HG03060 (cell line): ENCODE measurements around the gene ABCC10.
"Not testable (repeated sequence)": the region's sequence is repeated elsewhere in the genome, so short reads cannot be mapped to it uniquely, and the experiment has no call there.

Experiments
- ATAC-seq: cut with Tn5 transposase; IDR thresholded peaks from one replicate; pipeline ENCODE4 v1.9.1; 2021; ENCODE audit warnings: low read depth, moderate number of reproducible peaks; ENCODE audit not compliant: unreplicated experiment

Gene ABCC10

GRCh38 chr6:43436577-43437282 is 9.4 kb downstream of the ABCC10 start:
- ATAC-seq = no peak

GRCh38 chr6:43437700-43438099 is 10.4 kb downstream of the ABCC10 start:
- ATAC-seq = no peak

- no peak for ATAC-seq
These were observed 15.6 kb downstream of the ABCC10 start for GRCh38 chr6:43442935-43443334.

GRCh38 chr6:43444036-43444435 is 16.7 kb downstream of the ABCC10 start:
- ATAC-seq = no peak

GRCh38 chr6:43444582-43444981 is 17.2 kb downstream of the ABCC10 start:
- ATAC-seq = no peak

- ATAC-seq = no peak
These were observed 18.2 kb downstream of the ABCC10 start for GRCh38 chr6:43445576-43445975.

- ATAC-seq = no peak
These were observed 20.3 kb downstream of the ABCC10 start for GRCh38 chr6:43447604-43448003.

- no peak for ATAC-seq
These were observed 21.6 kb downstream of the ABCC10 start for GRCh38 chr6:43448916-43449315.

GRCh38 chr6:43450699-43451131 is 23.4 kb downstream of the ABCC10 start:
- no peak for ATAC-seq

- ATAC-seq = no peak
These were observed 24.0 kb downstream of the ABCC10 start for GRCh38 chr6:43451348-43451747.

GRCh38 chr6:43451939-43452338 is 24.6 kb downstream of the ABCC10 start:
- no peak for ATAC-seq

GRCh38 chr6:43452896-43453295 is 25.6 kb downstream of the ABCC10 start:
- ATAC-seq = no peak

GRCh38 chr6:43453831-43454230 is 26.5 kb downstream of the ABCC10 start:
- ATAC-seq = no peak

GRCh38 chr6:43454290-43454695 is 27.0 kb downstream of the ABCC10 start:
- no peak for ATAC-seq

- ATAC-seq = no peak
These were observed 27.6 kb downstream of the ABCC10 start for GRCh38 chr6:43454696-43455530.

GRCh38 chr6:43455531-43456428 is 28.4 kb downstream of the ABCC10 start, which contains the start of gene DLK2:
Gene DLK2 (minus strand): TSS chr6:43455548. CDS start chr6:43454825, 723 bp downstream.
- ATAC-seq = no peak

- no peak for ATAC-seq
These were observed 30.3 kb downstream of the ABCC10 start for GRCh38 chr6:43457643-43458042.

- not testable (repeated sequence) for ATAC-seq
These were observed 30.8 kb downstream of the ABCC10 start for GRCh38 chr6:43458154-43458553.

GRCh38 chr6:43459535-43459934 is 32.2 kb downstream of the ABCC10 start:
- ATAC-seq = no peak

GRCh38 chr6:43460032-43460431 is 32.7 kb downstream of the ABCC10 start:
- ATAC-seq = no peak

GRCh38 chr6:43461936-43462335 is 34.6 kb downstream of the ABCC10 start:
- ATAC-seq = no peak
